ENCODE data around the gene FRS2.

Gene FRS2

GRCh38 chr12:69470189-69471075 is at the start of gene FRS2:
TSS of gene FRS2 (plus strand) at chr12:69470388. CDS start at chr12:69569031, 98,643 bp downstream.
- H3K4me3 Mint-ChIP-seq = peak within 1 kb of the TSS; percentile 97
- H3K36me3 Mint-ChIP-seq (ENCODE audit: low read depth) = peaks cover 5% of the 10 kb centered on the region
- H3K4me1 Mint-ChIP-seq = peaks cover 59% of the 10 kb centered on the region
- H3K9me3 Mint-ChIP-seq = no peaks in the 10 kb centered on the region
- H3K27me3 Mint-ChIP-seq (ENCODE audit: low read depth, poor library complexity) = no peaks in the 10 kb centered on the region
- no peak for TF ChIP-seq CTCF (IDR thresholded peaks at IDR 0.05)
- peak within 1 kb of the TSS; percentile 100 for H3K27ac Mint-ChIP-seq
- DNase-seq = peak; percentile 90

- no peak for DNase-seq
- H3K9me3 Mint-ChIP-seq = no peaks in the 10 kb centered on the region
- no peak for TF ChIP-seq CTCF (IDR thresholded peaks at IDR 0.05)
- no peak overlapping the region for H3K4me3 Mint-ChIP-seq
- no peaks in the 10 kb centered on the region for H3K36me3 Mint-ChIP-seq (ENCODE audit: low read depth)
- H3K27ac Mint-ChIP-seq = no peak overlapping the region
- H3K4me1 Mint-ChIP-seq = no peaks in the 10 kb centered on the region
- H3K27me3 Mint-ChIP-seq (ENCODE audit: low read depth, poor library complexity) = no peaks in the 10 kb centered on the region
These were observed 48.6 kb upstream of the FRS2 start for GRCh38 chr12:69421548-69421947.

GRCh38 chr12:69423037-69423905 is 46.9 kb upstream of the FRS2 start:
- Mint-ChIP-seq H3K27me3 (ENCODE audit: low read depth, poor library complexity) (no peaks in the 10 kb centered on the region), H3K4me1 (no peaks in the 10 kb centered on the region), H3K36me3 (ENCODE audit: low read depth) (no peaks in the 10 kb centered on the region), H3K4me3 (no peak overlapping the region), H3K9me3 (no peaks in the 10 kb centered on the region), H3K27ac (no peak overlapping the region)
- no peak for DNase-seq
- TF ChIP-seq CTCF (IDR thresholded peaks at IDR 0.05) = no peak

GRCh38 chr12:69425417-69425816 is 44.8 kb upstream of the FRS2 start:
- Mint-ChIP-seq H3K27ac (no peak overlapping the region), H3K27me3 (ENCODE audit: low read depth, poor library complexity) (peaks cover 2% of the 10 kb centered on the region), H3K9me3 (no peaks in the 10 kb centered on the region), H3K36me3 (ENCODE audit: low read depth) (no peaks in the 10 kb centered on the region), H3K4me1 (peaks cover 9% of the 10 kb centered on the region), H3K4me3 (no peak overlapping the region)
- no peak for TF ChIP-seq CTCF (IDR thresholded peaks at IDR 0.05)
- DNase-seq = no peak

- Mint-ChIP-seq H3K27me3 (ENCODE audit: low read depth, poor library complexity) (peaks cover 2% of the 10 kb centered on the region), H3K27ac (peak overlapping the region; percentile 55), H3K9me3 (no peaks in the 10 kb centered on the region), H3K36me3 (ENCODE audit: low read depth) (no peaks in the 10 kb centered on the region), H3K4me1 (peaks cover 9% of the 10 kb centered on the region), H3K4me3 (no peak overlapping the region)
- no peak for TF ChIP-seq CTCF (IDR thresholded peaks at IDR 0.05)
- DNase-seq = no peak
These were observed 41.7 kb upstream of the FRS2 start for GRCh38 chr12:69428351-69429073.
